SU-DHL-6 (cell line): Measurements from ENCODE around the gene KMT2E.

Source experiments
- H2AFZ ChIP-seq: fragments of 200-600 bp; sonication (generic); 2 replicates; pipeline ENCODE4 v1.6.1; 2014; ENCODE audit warnings: low read depth, mild to moderate bottlenecking, moderate library complexity, mixed read lengths, antibody characterized with exemption, low read length; ENCODE audit not compliant: severe bottlenecking
- H3F3A ChIP-seq: fragments of 200-600 bp; shearing (Covaris generic); 2 replicates; pipeline ENCODE4 v1.6.0; 2016; ENCODE audit warnings: antibody characterized with exemption, mild to moderate bottlenecking; ENCODE audit not compliant: insufficient read depth
- H3K27ac ChIP-seq: fragments of 200-600 bp; sonication (generic); 2 replicates; pipeline ENCODE4 v1.5.1; 2016; ENCODE audit warnings: low read depth, mild to moderate bottlenecking, low read length, moderate library complexity, mixed read lengths
- H3K27me3 ChIP-seq: fragments of 200-600 bp; sonication (generic), shearing (Covaris generic); 2 replicates; pipeline ENCODE4 v1.6.0; 2014; ENCODE audit warnings: mild to moderate bottlenecking, low read length
- H3K36me3 ChIP-seq: fragments of 200-600 bp; sonication (generic); 2 replicates; pipeline ENCODE4 v1.6.1; 2014; ENCODE audit warnings: mild to moderate bottlenecking, low read length, mixed read lengths
- H3K4me2 ChIP-seq: fragments of 300-600, 200-600 bp; shearing (Covaris generic), sonication (generic); 2 replicates; pipeline ENCODE4 v1.6.0; 2014; ENCODE audit warnings: low read length, low read depth, mild to moderate bottlenecking; ENCODE audit not compliant: poor library complexity, severe bottlenecking
- H3K4me3 ChIP-seq: fragments of 200-600 bp; sonication (generic); 2 replicates; pipeline ENCODE4 v1.5.1; 2014; ENCODE audit warnings: antibody characterized with exemption, low read length, mild to moderate bottlenecking, mixed read lengths; ENCODE audit not compliant: insufficient read depth, poor library complexity, severe bottlenecking
- H3K79me2 ChIP-seq: fragments of 200-600 bp; sonication (generic); 2 replicates; pipeline ENCODE4 v1.6.1; 2014; ENCODE audit warnings: mild to moderate bottlenecking, low read length, moderate library complexity; ENCODE audit not compliant: insufficient read depth
- H3K9ac ChIP-seq: fragments of 200-600 bp; sonication (generic); 2 replicates; pipeline ENCODE4 v1.7.0; 2014; ENCODE audit warnings: mild to moderate bottlenecking, low read length
- H3K9me2 ChIP-seq: fragments of 200-600 bp; sonication (generic); replicated peaks from 2 replicates; pipeline ENCODE4 v1.6.1; 2014; ENCODE audit warnings: low read length; ENCODE audit not compliant: insufficient read depth
- H3K9me3 ChIP-seq: fragments of 200-600 bp; sonication (generic); 2 replicates; pipeline ENCODE4 v1.6.1; 2014; ENCODE audit warnings: low read length, mixed read lengths; ENCODE audit not compliant: insufficient read depth
- H4K20me1 ChIP-seq: fragments of 200-600 bp; sonication (generic); 2 replicates; pipeline ENCODE4 v1.6.1; 2014; ENCODE audit warnings: low read depth, mild to moderate bottlenecking, antibody characterized with exemption, low read length, moderate library complexity, mixed read lengths
- EZH2phosphoT487 ChIP-seq: fragments of 200-600 bp; sonication (generic), shearing (Covaris generic); conservative IDR thresholded peaks from 2 replicates; pipeline ENCODE4 v1.6.1; 2018; ENCODE audit warnings: mild to moderate bottlenecking, antibody characterized with exemption, low read length, moderate library complexity, mixed read lengths
- TF ChIP-seq, protein P1 (sequence below): fragments of 200-600 bp; sonication (generic); IDR thresholded peaks from one replicate; pipeline ENCODE4 v1.5.1; 2017; ENCODE audit warnings: antibody characterized with exemption, mild to moderate bottlenecking, low read length, moderate library complexity; ENCODE audit not compliant: insufficient read depth, poor library complexity, severe bottlenecking

The KMT2E gene

DNA sequence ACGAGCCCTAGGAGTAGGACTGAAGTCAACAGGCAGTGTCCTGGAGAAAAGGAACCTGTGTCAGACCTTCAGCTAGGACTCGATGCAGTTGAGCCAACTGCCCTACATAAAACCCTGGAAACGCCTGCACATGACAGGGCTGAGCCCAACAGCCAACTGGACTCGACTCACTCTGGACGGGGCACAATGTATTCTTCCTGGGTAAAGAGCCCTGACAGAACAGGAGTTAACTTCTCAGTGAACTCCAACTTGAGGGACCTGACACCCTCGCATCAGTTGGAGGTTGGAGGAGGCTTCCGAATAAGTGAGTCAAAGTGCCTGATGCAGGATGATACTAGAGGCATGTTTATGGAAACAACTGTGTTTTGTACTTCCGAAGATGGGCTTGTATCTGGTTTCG lies 93.5 kb downstream of the KMT2E start:
- H3K27me3 ChIP-seq: no peaks in the 10 kb centered on the region
- H3K4me2 ChIP-seq: no peak overlapping the region
- H3F3A ChIP-seq: peaks cover 61% of the 10 kb centered on the region
- no peak overlapping the region for H3K4me3 ChIP-seq
- H2AFZ ChIP-seq: no peak overlapping the region
- H3K36me3 ChIP-seq: peaks cover 87% of the 10 kb centered on the region
- H3K9me3 ChIP-seq: no peaks in the 10 kb centered on the region
- H3K27ac ChIP-seq: no peak overlapping the region
- no peak for TF ChIP-seq EZH2phosphoT487
- TF ChIP-seq, protein P1, sequence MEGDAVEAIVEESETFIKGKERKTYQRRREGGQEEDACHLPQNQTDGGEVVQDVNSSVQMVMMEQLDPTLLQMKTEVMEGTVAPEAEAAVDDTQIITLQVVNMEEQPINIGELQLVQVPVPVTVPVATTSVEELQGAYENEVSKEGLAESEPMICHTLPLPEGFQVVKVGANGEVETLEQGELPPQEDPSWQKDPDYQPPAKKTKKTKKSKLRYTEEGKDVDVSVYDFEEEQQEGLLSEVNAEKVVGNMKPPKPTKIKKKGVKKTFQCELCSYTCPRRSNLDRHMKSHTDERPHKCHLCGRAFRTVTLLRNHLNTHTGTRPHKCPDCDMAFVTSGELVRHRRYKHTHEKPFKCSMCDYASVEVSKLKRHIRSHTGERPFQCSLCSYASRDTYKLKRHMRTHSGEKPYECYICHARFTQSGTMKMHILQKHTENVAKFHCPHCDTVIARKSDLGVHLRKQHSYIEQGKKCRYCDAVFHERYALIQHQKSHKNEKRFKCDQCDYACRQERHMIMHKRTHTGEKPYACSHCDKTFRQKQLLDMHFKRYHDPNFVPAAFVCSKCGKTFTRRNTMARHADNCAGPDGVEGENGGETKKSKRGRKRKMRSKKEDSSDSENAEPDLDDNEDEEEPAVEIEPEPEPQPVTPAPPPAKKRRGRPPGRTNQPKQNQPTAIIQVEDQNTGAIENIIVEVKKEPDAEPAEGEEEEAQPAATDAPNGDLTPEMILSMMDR: no peak
- H3K9ac ChIP-seq: no peak overlapping the region
- H3K9me2 ChIP-seq: no peaks in the 10 kb centered on the region
- no peaks in the 10 kb centered on the region for H3K79me2 ChIP-seq
- H4K20me1 ChIP-seq: no peaks in the 10 kb centered on the region; the same call in 1 of the 2 replicates

DNA sequence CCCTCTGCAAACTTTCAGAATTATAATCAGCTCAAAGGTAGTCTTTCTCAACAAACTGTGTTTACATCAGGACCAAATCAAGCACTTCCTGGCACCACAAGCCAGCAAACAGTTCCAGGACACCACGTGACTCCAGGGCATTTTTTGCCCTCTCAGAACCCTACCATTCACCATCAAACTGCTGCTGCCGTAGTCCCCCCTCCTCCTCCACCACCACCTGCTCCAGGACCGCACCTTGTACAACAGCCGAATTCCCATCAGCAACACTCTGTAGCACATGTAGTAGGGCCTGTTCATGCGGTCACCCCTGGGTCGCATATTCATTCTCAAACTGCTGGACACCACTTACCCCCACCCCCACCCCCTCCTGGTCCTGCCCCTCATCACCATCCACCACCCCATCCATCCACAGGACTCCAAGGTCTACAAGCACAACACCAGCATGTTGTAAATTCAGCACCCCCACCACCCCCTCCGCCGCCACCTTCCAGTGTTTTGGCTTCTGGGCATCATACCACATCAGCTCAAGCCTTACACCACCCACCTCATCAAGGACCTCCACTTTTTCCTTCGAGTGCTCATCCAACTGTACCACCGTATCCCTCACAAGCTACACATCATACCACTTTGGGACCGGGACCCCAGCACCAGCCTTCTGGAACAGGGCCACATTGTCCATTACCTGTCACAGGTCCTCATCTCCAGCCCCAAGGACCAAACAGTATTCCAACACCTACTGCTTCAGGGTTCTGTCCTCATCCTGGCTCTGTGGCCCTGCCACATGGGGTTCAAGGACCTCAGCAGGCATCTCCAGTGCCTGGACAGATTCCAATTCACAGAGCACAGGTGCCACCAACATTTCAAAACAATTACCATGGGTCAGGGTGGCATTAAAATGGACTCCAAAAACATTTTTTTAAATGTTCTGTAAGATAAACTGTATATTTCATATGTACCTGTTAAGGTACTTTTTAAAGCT lies 98.7 kb downstream of the KMT2E start:
- Histone ChIP-seq H3K27ac (no peak overlapping the region), H3F3A (peaks cover 74% of the 10 kb centered on the region), H3K36me3 (peaks cover 67% of the 10 kb centered on the region), H2AFZ (no peak overlapping the region), H3K27me3 (no peaks in the 10 kb centered on the region), H3K9me2 (no peaks in the 10 kb centered on the region), H4K20me1 (peaks cover 4% of the 10 kb centered on the region; the same call in 1 of the 2 replicates), H3K4me2 (no peak overlapping the region), H3K9ac (no peak overlapping the region), H3K9me3 (no peaks in the 10 kb centered on the region), H3K79me2 (no peaks in the 10 kb centered on the region), H3K4me3 (no peak overlapping the region)
- TF ChIP-seq, protein P1: no peak
- no peak for TF ChIP-seq EZH2phosphoT487

DNA sequence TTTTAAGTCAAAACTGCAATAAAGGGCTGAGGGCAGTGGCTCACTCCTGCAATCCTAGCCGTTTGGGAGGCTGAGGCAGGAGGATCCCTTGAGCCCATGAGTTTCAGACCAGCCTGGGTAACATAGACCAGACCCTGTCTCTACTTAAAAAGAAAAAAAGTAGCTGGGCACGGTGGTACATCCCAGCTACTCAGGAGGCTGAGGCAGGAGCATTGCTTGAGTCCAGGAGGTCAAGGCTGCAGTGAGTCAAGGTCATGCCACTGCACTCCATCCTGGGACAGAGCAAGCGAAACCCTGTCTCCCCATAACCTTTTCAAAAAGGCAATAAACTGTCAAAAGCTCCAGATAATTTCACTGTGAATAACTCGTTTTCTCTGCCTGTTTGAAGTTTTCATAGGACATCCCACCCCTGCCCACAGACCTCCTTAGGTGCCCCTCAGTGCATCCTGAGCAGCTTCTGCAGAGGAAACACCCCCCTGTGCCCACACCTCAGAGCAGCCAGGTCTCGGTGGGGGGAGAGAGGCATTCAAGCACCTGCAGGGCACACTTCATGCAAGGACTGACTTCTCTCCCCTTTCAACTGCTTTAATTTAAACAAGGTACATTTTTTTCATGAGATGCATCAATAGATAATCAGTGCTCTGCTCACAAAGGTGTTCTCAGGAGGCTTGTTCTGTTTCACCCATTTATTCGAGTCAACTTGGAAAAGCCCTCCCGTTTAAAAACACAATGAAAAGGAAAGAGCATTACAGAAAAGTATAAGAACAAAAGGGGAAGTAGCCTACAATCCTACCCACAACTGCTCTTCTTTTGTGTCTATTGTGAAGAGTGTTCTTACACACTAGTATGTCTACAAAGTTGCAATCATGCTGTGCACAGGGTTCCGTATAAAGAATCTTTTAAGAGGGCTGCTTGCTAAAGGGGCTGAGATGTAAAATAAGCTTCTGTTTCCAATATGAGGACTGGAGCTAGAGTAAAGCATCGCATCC lies 104.9 kb downstream of the KMT2E start:
- Histone ChIP-seq H3F3A (peaks cover 58% of the 10 kb centered on the region), H3K36me3 (peaks cover 13% of the 10 kb centered on the region), H4K20me1 (0 out of 2 replicates have a peak, but pooled peaks cover 2% of the 10 kb centered on the region), H3K9me3 (no peaks in the 10 kb centered on the region), H3K4me3 (no peak overlapping the region), H3K27ac (peak overlapping the region; percentile 59), H2AFZ (no peak overlapping the region), H3K27me3 (no peaks in the 10 kb centered on the region), H3K9me2 (no peaks in the 10 kb centered on the region), H3K4me2 (peak overlapping the region; percentile 50), H3K79me2 (no peaks in the 10 kb centered on the region), H3K9ac (peak overlapping the region; percentile 14; the same call in 1 of the 2 replicates)
- TF ChIP-seq EZH2phosphoT487: no peak
- TF ChIP-seq, protein P1: no peak
